Progenitor cell of endocrine pancreas (in vitro differentiated cells): ENCODE results near the gene RTEL1. TPM values are rescaled to one million over a fixed set of nuclear protein-coding genes. Genes with fewer than 3 reads are reported as not detected.
A peak's percentile ranks its signal among the peaks of the same experiment; 100 is the strongest.

Experiments used
- DNase-seq: peaks from one replicate; pipeline ENCODE4 v3.0.0; 2021; ENCODE audit warnings: low spot score; ENCODE audit not compliant: unreplicated experiment
- H3K27ac Mint-ChIP-seq: 2 replicates; pipeline ENCODE4 v1.8.0; 2021; ENCODE audit warnings: mild to moderate bottlenecking, moderate library complexity, mixed read lengths
- H3K27me3 Mint-ChIP-seq: 2 replicates; pipeline ENCODE4 v1.8.0; 2021; ENCODE audit warnings: mixed read lengths
- H3K36me3 Mint-ChIP-seq: 2 replicates; pipeline ENCODE4 v1.8.0; 2022; ENCODE audit warnings: mixed read lengths; ENCODE audit not compliant: insufficient read depth
- H3K4me1 Mint-ChIP-seq: 2 replicates; pipeline ENCODE4 v1.8.0; 2021; ENCODE audit warnings: low read depth, mixed read lengths
- H3K4me3 Mint-ChIP-seq: 2 replicates; pipeline ENCODE4 v1.8.0; 2021; ENCODE audit warnings: low read depth, mild to moderate bottlenecking, moderate library complexity, mixed read lengths
- H3K9me3 Mint-ChIP-seq: 2 replicates; pipeline ENCODE4 v1.8.0; 2021; ENCODE audit warnings: low read depth, mixed read lengths
- total RNA-seq: library from RNA; stranded (reverse); gene quantifications from 2 replicates; pipeline ENCODE4 v1.2.1, GENCODE V29; 2021
- TF ChIP-seq, protein P1 (sequence below): fragments of 200-600 bp; sonication (generic); IDR thresholded peaks from one replicate; pipeline ENCODE4 v1.5.0; 2021; ENCODE audit warnings: antibody characterized with exemption, mild to moderate bottlenecking; ENCODE audit not compliant: unreplicated experiment

The RTEL1 gene
- total RNA-seq, 1 donor from 2014 or later, result 35.5 TPM

- no peak overlapping the region for H3K4me3 Mint-ChIP-seq
- TF ChIP-seq, protein P1, sequence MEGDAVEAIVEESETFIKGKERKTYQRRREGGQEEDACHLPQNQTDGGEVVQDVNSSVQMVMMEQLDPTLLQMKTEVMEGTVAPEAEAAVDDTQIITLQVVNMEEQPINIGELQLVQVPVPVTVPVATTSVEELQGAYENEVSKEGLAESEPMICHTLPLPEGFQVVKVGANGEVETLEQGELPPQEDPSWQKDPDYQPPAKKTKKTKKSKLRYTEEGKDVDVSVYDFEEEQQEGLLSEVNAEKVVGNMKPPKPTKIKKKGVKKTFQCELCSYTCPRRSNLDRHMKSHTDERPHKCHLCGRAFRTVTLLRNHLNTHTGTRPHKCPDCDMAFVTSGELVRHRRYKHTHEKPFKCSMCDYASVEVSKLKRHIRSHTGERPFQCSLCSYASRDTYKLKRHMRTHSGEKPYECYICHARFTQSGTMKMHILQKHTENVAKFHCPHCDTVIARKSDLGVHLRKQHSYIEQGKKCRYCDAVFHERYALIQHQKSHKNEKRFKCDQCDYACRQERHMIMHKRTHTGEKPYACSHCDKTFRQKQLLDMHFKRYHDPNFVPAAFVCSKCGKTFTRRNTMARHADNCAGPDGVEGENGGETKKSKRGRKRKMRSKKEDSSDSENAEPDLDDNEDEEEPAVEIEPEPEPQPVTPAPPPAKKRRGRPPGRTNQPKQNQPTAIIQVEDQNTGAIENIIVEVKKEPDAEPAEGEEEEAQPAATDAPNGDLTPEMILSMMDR, result no peak
- peaks cover 6% of the 10 kb centered on the region for H3K27me3 Mint-ChIP-seq
- peaks cover 2% of the 10 kb centered on the region for H3K4me1 Mint-ChIP-seq
- DNase-seq, result no peak
- no peak overlapping the region for H3K27ac Mint-ChIP-seq
- no peaks in the 10 kb centered on the region for H3K36me3 Mint-ChIP-seq
- no peaks in the 10 kb centered on the region for H3K9me3 Mint-ChIP-seq
Measured at GRCh38 chr20:63641146-63641791, 16.8 kb upstream of the RTEL1 start.

- peaks cover 6% of the 10 kb centered on the region for H3K27me3 Mint-ChIP-seq
- H3K4me1 Mint-ChIP-seq, result peaks cover 2% of the 10 kb centered on the region
- H3K9me3 Mint-ChIP-seq, result no peaks in the 10 kb centered on the region
- H3K36me3 Mint-ChIP-seq, result no peaks in the 10 kb centered on the region
- DNase-seq, result peak; percentile 93
- TF ChIP-seq, protein P1, result peak; percentile 61
- no peak overlapping the region for H3K27ac Mint-ChIP-seq
- H3K4me3 Mint-ChIP-seq, result no peak overlapping the region
Measured at GRCh38 chr20:63641792-63642523, 16.2 kb upstream of the RTEL1 start.

- H3K4me3 Mint-ChIP-seq, result peak overlapping the region; percentile 71
- no peaks in the 10 kb centered on the region for H3K36me3 Mint-ChIP-seq
- peaks cover 2% of the 10 kb centered on the region for H3K4me1 Mint-ChIP-seq
- H3K9me3 Mint-ChIP-seq, result no peaks in the 10 kb centered on the region
- peak overlapping the region; percentile 52 for H3K27ac Mint-ChIP-seq
- TF ChIP-seq, protein P1, result no peak
- peaks cover 6% of the 10 kb centered on the region for H3K27me3 Mint-ChIP-seq
- DNase-seq, result no peak
Measured at GRCh38 chr20:63642527-63643247, 15.4 kb upstream of the RTEL1 start.

- H3K27me3 Mint-ChIP-seq, result peaks cover 6% of the 10 kb centered on the region
- no peak for DNase-seq
- H3K4me1 Mint-ChIP-seq, result peaks cover 2% of the 10 kb centered on the region
- no peaks in the 10 kb centered on the region for H3K9me3 Mint-ChIP-seq
- TF ChIP-seq, protein P1, result no peak
- H3K27ac Mint-ChIP-seq, result no peak overlapping the region
- no peaks in the 10 kb centered on the region for H3K36me3 Mint-ChIP-seq
- H3K4me3 Mint-ChIP-seq, result peak overlapping the region; percentile 66
Measured at GRCh38 chr20:63643499-63643898, 14.6 kb upstream of the RTEL1 start.

GRCh38 chr20:63643946-63644345 is 14.2 kb upstream of the RTEL1 start:
- Mint-ChIP-seq H3K27ac (no peak overlapping the region), H3K9me3 (no peaks in the 10 kb centered on the region), H3K4me1 (peaks cover 2% of the 10 kb centered on the region), H3K4me3 (no peak overlapping the region), H3K27me3 (peaks cover 9% of the 10 kb centered on the region), H3K36me3 (no peaks in the 10 kb centered on the region)
- no peak for DNase-seq
- TF ChIP-seq, protein P1, result no peak
